GM21723 (cell line): ENCODE data around the gene COX10.
"Not testable (repeated sequence)": the region's sequence is repeated elsewhere in the genome, so short reads cannot be mapped to it uniquely, and the experiment has no call there.

ENCODE experiments used
- ATAC-seq: cut with Tn5 transposase; IDR thresholded peaks from one replicate; pipeline ENCODE4 v1.9.1; 2021; ENCODE audit warnings: mild to moderate bottlenecking, moderate library complexity; ENCODE audit not compliant: unreplicated experiment

COX10 gene

GRCh38 chr17:14239271-14239670, 170.0 kb downstream of the COX10 start:
- not testable (repeated sequence) for ATAC-seq

- no peak for ATAC-seq
Measured at GRCh38 chr17:14245002-14245401, 175.7 kb downstream of the COX10 start.

- no peak for ATAC-seq
Measured at GRCh38 chr17:14245629-14246028, 176.3 kb downstream of the COX10 start.
